GM15510 (cell line): Measurements from ENCODE around the gene ESPN.

Source experiments
- POLR2A ChIP-seq: IDR thresholded peaks from 3 replicates; pipeline ENCODE4 v1.6.1; 2011; ENCODE audit warnings: borderline replicate concordance; ENCODE audit not compliant: insufficient read length; ENCODE audit errors: extremely low read depth

ESPN gene

GRCh38 chr1:6397844-6398441 lies 26.6 kb upstream of the ESPN start:
- TF ChIP-seq POLR2A = no peak

- no peak for TF ChIP-seq POLR2A
Measured at GRCh38 chr1:6399294-6399693, 25.3 kb upstream of the ESPN start.

GRCh38 chr1:6401673-6402072 lies 22.9 kb upstream of the ESPN start:
- no peak for TF ChIP-seq POLR2A

GRCh38 chr1:6408023-6408422 lies 16.6 kb upstream of the ESPN start:
- TF ChIP-seq POLR2A = no peak

GRCh38 chr1:6409053-6409452 lies 15.5 kb upstream of the ESPN start:
- no peak for TF ChIP-seq POLR2A

GRCh38 chr1:6409733-6410132 lies 14.8 kb upstream of the ESPN start:
- TF ChIP-seq POLR2A = no peak

- no peak for TF ChIP-seq POLR2A
Measured at GRCh38 chr1:6410248-6410893, 14.2 kb upstream of the ESPN start.

- no peak for TF ChIP-seq POLR2A
Measured at GRCh38 chr1:6412896-6413295, 11.7 kb upstream of the ESPN start.

- no peak for TF ChIP-seq POLR2A
Measured at GRCh38 chr1:6414443-6414844, 10.1 kb upstream of the ESPN start.

GRCh38 chr1:6414881-6415626 lies 9.5 kb upstream of the ESPN start:
- no peak for TF ChIP-seq POLR2A

- no peak for TF ChIP-seq POLR2A
Measured at GRCh38 chr1:6416295-6416656, 8.3 kb upstream of the ESPN start.

GRCh38 chr1:6416906-6417305 lies 7.7 kb upstream of the ESPN start:
- no peak for TF ChIP-seq POLR2A

GRCh38 chr1:6417961-6418667 lies 6.5 kb upstream of the ESPN start:
- no peak for TF ChIP-seq POLR2A

GRCh38 chr1:6418668-6419396 lies 5.7 kb upstream of the ESPN start:
- TF ChIP-seq POLR2A = no peak

GRCh38 chr1:6419397-6419803 lies 5.2 kb upstream of the ESPN start:
- no peak for TF ChIP-seq POLR2A
